H1 (cell line): ENCODE data around the gene ARL2. TPM values are rescaled to one million over a fixed set of nuclear protein-coding genes. Genes with fewer than 3 reads are reported as not detected.

Experiments
- CTCF ChIA-PET: fragments of 300-600 bp; sonication (Branson Sonifier 250); formaldehyde crosslinking; loops from one replicate; lab custom pipeline; 2021; ENCODE audit not compliant: partially characterized antibody; lab: Charles Lee
- POLR2A ChIA-PET: fragments of 300-600 bp; sonication (Branson Sonifier 250); formaldehyde crosslinking; loops from one replicate; lab custom pipeline; 2021; ENCODE audit warnings: inconsistent platforms; ENCODE audit not compliant: partially characterized antibody; lab: Charles Lee
- DNase-seq, 2 experiments: peaks; one replicate each; pipeline versions ENCODE4 v3.0.0 to v3.0.0-alpha.2; 2010 to 2022; ENCODE audit warnings: low spot score in 2 of 2, low read depth in 1 of 2, mixed read lengths in 1 of 2
- FAIRE-seq: peaks from 2 replicates; lab custom pipeline; 2011; peaks lifted over from hg19 to GRCh38; lab: Jason Lieb, UNC
- H2AFZ ChIP-seq: 2 replicates; pipeline ENCODE4 v1.8.1; 2012; ENCODE audit warnings: low read length, inconsistent platforms
- H2AK5ac ChIP-seq: 2 replicates; pipeline ENCODE4 v1.6.1; 2013; ENCODE audit warnings: low read depth, low read length
- H2BK120ac ChIP-seq: replicated peaks from 2 replicates; pipeline ENCODE3; 2013; ENCODE audit warnings: low read depth, low read length, inconsistent platforms
- H2BK12ac ChIP-seq: 2 replicates; pipeline ENCODE4 v1.6.1; 2013; ENCODE audit warnings: low read depth, low read length
- H2BK15ac ChIP-seq: 2 replicates; pipeline ENCODE4 v1.6.1; 2013; ENCODE audit warnings: low read length
- H2BK20ac ChIP-seq: 2 replicates; pipeline ENCODE4 v1.6.1; 2013; ENCODE audit warnings: low read length
- H2BK5ac ChIP-seq: 2 replicates; pipeline ENCODE4 v1.6.1; 2013; ENCODE audit warnings: low read depth, low read length
- H3K14ac ChIP-seq: 2 replicates; pipeline ENCODE4 v1.6.1; 2013; ENCODE audit warnings: inconsistent platforms; ENCODE audit not compliant: insufficient read length
- H3K18ac ChIP-seq: 2 replicates; pipeline ENCODE4 v1.6.1; 2013; ENCODE audit warnings: low read length; ENCODE audit errors: extremely low read depth
- H3K23ac ChIP-seq: 2 replicates; pipeline ENCODE4 v1.6.1; 2013; ENCODE audit warnings: inconsistent platforms; ENCODE audit not compliant: insufficient read length
- H3K23me2 ChIP-seq: 2 replicates; pipeline ENCODE4 v1.6.1; 2013; ENCODE audit warnings: low read depth, low read length
- H3K27ac ChIP-seq: 2 replicates; pipeline ENCODE4 v1.6.1; 2011; ENCODE audit warnings: low read depth, low read length, inconsistent platforms
- H3K27me3 ChIP-seq, 4 experiments: replicated peaks in 1 of 4; 1 replicate in 1 of 4; 2 replicates in 3 of 4; pipeline versions ENCODE4 v1.6.1 to v1.8.1; 2011 to 2013; ENCODE audit warnings: low read length in 3 of 4, mild to moderate bottlenecking in 3 of 4, inconsistent platforms in 2 of 4, mixed read lengths in 2 of 4, moderate library complexity in 1 of 4; ENCODE audit not compliant: control insufficient read depth in 3 of 4, insufficient read depth in 3 of 4; ENCODE audit errors: extremely low read depth in 1 of 4
- H3K36me3 ChIP-seq, 4 experiments: 2 replicates each; pipeline versions ENCODE4 v1.6.1 to v1.8.1; 2011 to 2013; ENCODE audit warnings: mild to moderate bottlenecking in 4 of 4, low read length in 3 of 4, moderate library complexity in 2 of 4, control low read depth in 1 of 4, inconsistent platforms in 1 of 4; ENCODE audit not compliant: insufficient read depth in 4 of 4, control insufficient read depth in 2 of 4
- H3K4ac ChIP-seq: replicated peaks from 2 replicates; pipeline ENCODE3; 2013; ENCODE audit warnings: low read length, low read depth, mixed read lengths, inconsistent platforms; ENCODE audit not compliant: insufficient read length
- H3K4me1 ChIP-seq, 4 experiments: replicated peaks in 1 of 4; 1 replicate in 1 of 4; 2 replicates in 3 of 4; pipeline versions ENCODE4 v1.6.1 to v1.8.1; 2011 to 2013; ENCODE audit warnings: low read length in 3 of 4, inconsistent platforms in 2 of 4, mixed read lengths in 1 of 4; ENCODE audit not compliant: insufficient read depth in 4 of 4, control insufficient read depth in 3 of 4
- H3K4me2 ChIP-seq, 2 experiments: 2 replicates each; pipeline versions ENCODE4 v1.6.1 to v1.8.1; 2011 to 2013; ENCODE audit warnings: low read depth in 2 of 2, low read length in 2 of 2, control low read depth in 1 of 2, inconsistent platforms in 1 of 2, mild to moderate bottlenecking in 1 of 2; ENCODE audit not compliant: insufficient read depth in 1 of 2
- H3K4me3 ChIP-seq, 4 experiments: fragments of 200-600, 300-600 bp in 1 of 4; sonication (generic), shearing (Covaris generic), sonication (Bioruptor Twin) in 1 of 4; 2 replicates each; pipeline versions ENCODE4 v1.5.1 to v1.8.1; 2011 to 2016; ENCODE audit warnings: low read length in 4 of 4, low read depth in 3 of 4, control low read depth in 2 of 4, inconsistent platforms in 2 of 4, mild to moderate bottlenecking in 2 of 4, mixed read lengths in 1 of 4, moderate library complexity in 1 of 4; ENCODE audit not compliant: insufficient read depth in 2 of 4; ENCODE audit errors: extremely low read depth in 1 of 4
- H3K56ac ChIP-seq: replicated peaks from 2 replicates; pipeline ENCODE3; 2013; ENCODE audit warnings: low read depth, mild to moderate bottlenecking, mixed read lengths, low read length, inconsistent platforms; ENCODE audit not compliant: insufficient read length
- H3K79me1 ChIP-seq: 2 replicates; pipeline ENCODE4 v1.6.1; 2013; ENCODE audit warnings: low read depth, low read length, control low read depth
- H3K79me2 ChIP-seq, 2 experiments: 2 replicates each; pipeline versions ENCODE4 v1.6.1 to v1.8.1; 2012 to 2013; ENCODE audit warnings: low read length in 2 of 2, mild to moderate bottlenecking in 2 of 2, inconsistent platforms in 1 of 2; ENCODE audit not compliant: insufficient read depth in 2 of 2, control insufficient read depth in 1 of 2
- H3K9ac ChIP-seq, 4 experiments: replicated peaks in 1 of 4; 1 replicate in 1 of 4; 2 replicates in 3 of 4; pipeline versions ENCODE4 v1.6.1 to v1.8.1; 2011 to 2013; ENCODE audit warnings: low read depth in 3 of 4, low read length in 3 of 4, control low read depth in 2 of 4, mild to moderate bottlenecking in 2 of 4, moderate library complexity in 2 of 4, inconsistent platforms in 1 of 4; ENCODE audit errors: extremely low read depth in 1 of 4
- H3K9me3 ChIP-seq, 2 experiments: 2 replicates each; pipeline versions ENCODE4 v1.6.1 to v1.8.1; 2012 to 2013; ENCODE audit warnings: mild to moderate bottlenecking in 2 of 2, moderate library complexity in 2 of 2, control low read depth in 1 of 2, inconsistent platforms in 1 of 2, low read depth in 1 of 2, low read length in 1 of 2, mixed read lengths in 1 of 2; ENCODE audit not compliant: insufficient read depth in 2 of 2
- H4K20me1 ChIP-seq, 2 experiments: replicated peaks in 1 of 2; 2 replicates each; pipeline versions ENCODE3 to v1.8.1; 2011 to 2013; ENCODE audit warnings: inconsistent platforms in 2 of 2, low read length in 2 of 2, mild to moderate bottlenecking in 1 of 2; ENCODE audit not compliant: insufficient read depth in 2 of 2, control insufficient read depth in 1 of 2
- H4K5ac ChIP-seq: 2 replicates; pipeline ENCODE4 v1.6.1; 2013; ENCODE audit warnings: low read length, low read depth, mixed read lengths, inconsistent platforms; ENCODE audit not compliant: insufficient read length
- H4K8ac ChIP-seq: 2 replicates; pipeline ENCODE4 v1.8.0; 2013; ENCODE audit warnings: mild to moderate bottlenecking, moderate library complexity, low read length, inconsistent platforms; ENCODE audit not compliant: insufficient read depth; ENCODE audit errors: extremely low read depth
- H4K91ac ChIP-seq: replicated peaks from 2 replicates; pipeline ENCODE3; 2013; ENCODE audit warnings: low read length, mixed read lengths, inconsistent platforms; ENCODE audit not compliant: insufficient read length
- BCL11A ChIP-seq, 2 experiments: IDR thresholded peaks; one replicate each; pipeline ENCODE4 v1.6.1; 2011; ENCODE audit warnings: low read depth in 2 of 2, low read length in 2 of 2, mild to moderate bottlenecking in 2 of 2
- CREB1 ChIP-seq: IDR thresholded peaks from 2 replicates; pipeline ENCODE4 v1.6.1; 2012; ENCODE audit warnings: inconsistent platforms
- CTBP2 ChIP-seq: IDR thresholded peaks from 2 replicates; pipeline ENCODE4 v1.7.0; 2011; ENCODE audit warnings: borderline replicate concordance, mild to moderate bottlenecking, moderate library complexity, mixed read lengths, low read length; ENCODE audit not compliant: insufficient read depth, insufficient read length
- NANOG ChIP-seq: IDR thresholded peaks from 2 replicates; pipeline ENCODE4 v1.6.1; 2011; ENCODE audit warnings: low read length, low read depth, mild to moderate bottlenecking, inconsistent platforms; ENCODE audit not compliant: insufficient read depth, poor library complexity, severe bottlenecking
- POU5F1 ChIP-seq: IDR thresholded peaks from 2 replicates; pipeline ENCODE4 v1.6.1; 2011; ENCODE audit warnings: low read depth, mild to moderate bottlenecking, low read length, moderate library complexity
- RAD21 ChIP-seq, 2 experiments: IDR thresholded peaks in 1 of 2; conservative IDR thresholded peaks in 1 of 2; 2 replicates each; pipeline ENCODE4 v1.6.1; 2011; ENCODE audit warnings: low read depth in 2 of 2, low read length in 2 of 2, improper control_type of control experiment in 1 of 2, inconsistent platforms in 1 of 2, mild to moderate bottlenecking in 1 of 2, moderate library complexity in 1 of 2
- RBBP5 ChIP-seq: IDR thresholded peaks from 2 replicates; pipeline ENCODE4 v1.7.1; 2012; ENCODE audit warnings: low read depth, mild to moderate bottlenecking, inconsistent platforms, low read length, moderate library complexity, borderline replicate concordance
- RNF2 ChIP-seq: fragments of 200-900, 300-1000 bp; sonication (generic); IDR thresholded peaks from 2 replicates; pipeline ENCODE4 v1.7.1; 2016; ENCODE audit warnings: borderline replicate concordance, low read depth, mild to moderate bottlenecking, antibody characterized with exemption, low read length; ENCODE audit not compliant: poor library complexity, severe bottlenecking; ENCODE audit errors: missing control alignments
- SIN3A ChIP-seq, 2 experiments: IDR thresholded peaks in 1 of 2; conservative IDR thresholded peaks in 1 of 2; 2 replicates each; pipeline ENCODE4 v1.6.1; 2011 to 2012; ENCODE audit warnings: low read length in 2 of 2, improper control_type of control experiment in 1 of 2, low read depth in 1 of 2, mild to moderate bottlenecking in 1 of 2
- SUZ12 ChIP-seq: fragments of 200-600 bp; sonication (generic); IDR thresholded peaks from 2 replicates; pipeline ENCODE4 v1.6.1; 2012; ENCODE audit warnings: mild to moderate bottlenecking, inconsistent platforms, low read length, moderate library complexity, mixed read lengths
- TAF7 ChIP-seq: optimal IDR thresholded peaks from 2 replicates; pipeline ENCODE3; 2011; ENCODE audit warnings: low read depth, mild to moderate bottlenecking, inconsistent platforms, low read length, moderate library complexity, borderline replicate concordance
- TBP ChIP-seq: IDR thresholded peaks from 2 replicates; pipeline ENCODE4 v1.6.1; 2011; ENCODE audit warnings: low read depth, low read length, improper control_type of control experiment
- YY1 ChIP-seq: IDR thresholded peaks from 2 replicates; pipeline ENCODE4 v1.6.1; 2011; ENCODE audit warnings: low read depth, mild to moderate bottlenecking, low read length
- WGBS, 2 experiments: shearing (Covaris generic) in 1 of 2; methylation state at CpG; one replicate each; pipeline versions ENCODE4 v1.1.6 to v1.1.7; 2013 to 2015; ENCODE audit warnings: low lambda C conversion rate in 2 of 2, mixed read lengths in 2 of 2, inconsistent platforms in 1 of 2, low coverage in 1 of 2, missing lambda C conversion rate in 1 of 2; ENCODE audit not compliant: insufficient replicate concordance in 2 of 2, insufficient coverage in 1 of 2, insufficient read length in 1 of 2; ENCODE audit errors: extremely low coverage in 1 of 2, missing lambda C conversion rate in 1 of 2; 5-methylcytosine and 5-hydroxymethylcytosine counted together
- polyA plus RNA-seq, 7 experiments: library from polyadenylated mRNA; depleted of rRNA in 3 of 7; stranded (reverse) in 5 of 7; unstranded in 2 of 7; fragments of >200 nt in 5 of 7; fragments of 200-250 nt in 2 of 7; gene quantifications; 1 replicate in 5 of 7; 2 replicates in 1 of 7; 4 replicates in 1 of 7; pipeline versions ENCODE4 v1.2.1 to v1.2.3, GENCODE V29; 2011 to 2013; ENCODE audit warnings: missing spikeins in 2 of 7, mixed read lengths in 2 of 7
- total RNA-seq: library from RNA; stranded (reverse); fragmentation: NEBNext Ultra II Directional; extraction: Animal tissue kit (Norgen Biotek cat#: 25700); gene quantifications from 2 replicates; pipeline ENCODE4 v1.2.1, GENCODE V29; 2021

ARL2 gene
- total and polyA plus RNA-seq, 2 of the 8 experiments (the other 6 are each of a cell fraction or from before 2014, with no cell fraction given): 186 to 535 TPM

GRCh38 chr11:65059523-65059922 is 45.6 kb downstream of the ARL2 start:
- Histone ChIP-seq H2BK20ac (no peak overlapping the region), H3K4me1 (no peaks in the 10 kb centered on the region), H3K18ac (no peak overlapping the region), H3K27ac (no peak overlapping the region), H2AK5ac (no peak overlapping the region; the same call in 1 of the 2 replicates), H3K79me1 (no peaks in the 10 kb centered on the region), H3K4me2 (no peak overlapping the region), H3K79me2 (no peaks in the 10 kb centered on the region), H3K36me3 (no peaks in the 10 kb centered on the region), H3K14ac (no peak overlapping the region), H3K9me3 (no peaks in the 10 kb centered on the region), H3K27me3 (no peaks in the 10 kb centered on the region; a peak in 1 of 7 replicates), H2BK12ac (no peak overlapping the region), H3K23ac (no peak overlapping the region), H2AFZ (no peak overlapping the region), H3K9ac (peak overlapping the region in 1 of 4 experiments; percentile 20; a peak in 1 of 7 replicates), H2BK15ac (no peak overlapping the region), H2BK120ac (no peak overlapping the region), H3K23me2 (no peaks in the 10 kb centered on the region), H2BK5ac (no peak overlapping the region), H3K4ac (no peak overlapping the region), H4K20me1 (no peaks in the 10 kb centered on the region), H4K91ac (no peak overlapping the region), H3K4me3 (no peak overlapping the region), H4K8ac (no peak overlapping the region), H4K5ac (no peak overlapping the region), H3K56ac (no peak overlapping the region)
- POLR2A ChIA-PET: interaction anchor here (1.1 kb wide), 1 partner anchor 19 kb away, joined by 3 read pairs; no protein-coding TSS in a partner anchor
- CTCF ChIA-PET: interaction anchor here (0.6 to 4.2 kb wide), 8 partner anchors 10 to 1203 kb away, joined by 3 to 28 read pairs (median 4); partner anchors contain the start of gene TM7SF2
- 62% methylated on average over 3 of the region's 3 CpGs; no CpG with 5 or more reads in 1 of the 2 experiments for WGBS, 2 experiments
- FAIRE-seq (no peak), DNase-seq (no peak)
- TF ChIP-seq SUZ12 (no peak), RBBP5 (no peak), RNF2 (no peak), TAF7 (no peak), YY1 (no peak), TBP (no peak), RAD21 (IDR thresholded peaks at IDR 0.05 in 1 of 2, conservative IDR thresholded peaks at IDR 0.05 in 1 of 2; ENCODE audit: low read depth in 2 of 2, low read length in 2 of 2) (no peak), CTBP2 (no peak), POU5F1 (no peak), CREB1 (no peak), SIN3A (conservative IDR thresholded peaks at IDR 0.05 in 1 of 2, IDR thresholded peaks at IDR 0.05 in 1 of 2; ENCODE audit: low read depth in 1 of 2, low read length in 2 of 2) (no peak), BCL11A (IDR thresholded peaks at IDR 0.05; ENCODE audit: low read depth in 2 of 2, low read length in 2 of 2) (no peak), NANOG (no peak)
